Cerebellar nuclear complex (tissue), 1 donor: Measurements from ENCODE around the gene ANGEL2.
A peak's percentile ranks its signal among the peaks of the same experiment; 100 is the strongest.
"Not testable (repeated sequence)": the region's sequence is repeated elsewhere in the genome, so short reads cannot be mapped to it uniquely, and the experiment has no call there.

Experiments used
- DNase-seq, 2 experiments: peaks; one replicate each; lab custom pipeline; 2025; lab: John Stamatoyannopoulos, UW

Gene ANGEL2, protein sequence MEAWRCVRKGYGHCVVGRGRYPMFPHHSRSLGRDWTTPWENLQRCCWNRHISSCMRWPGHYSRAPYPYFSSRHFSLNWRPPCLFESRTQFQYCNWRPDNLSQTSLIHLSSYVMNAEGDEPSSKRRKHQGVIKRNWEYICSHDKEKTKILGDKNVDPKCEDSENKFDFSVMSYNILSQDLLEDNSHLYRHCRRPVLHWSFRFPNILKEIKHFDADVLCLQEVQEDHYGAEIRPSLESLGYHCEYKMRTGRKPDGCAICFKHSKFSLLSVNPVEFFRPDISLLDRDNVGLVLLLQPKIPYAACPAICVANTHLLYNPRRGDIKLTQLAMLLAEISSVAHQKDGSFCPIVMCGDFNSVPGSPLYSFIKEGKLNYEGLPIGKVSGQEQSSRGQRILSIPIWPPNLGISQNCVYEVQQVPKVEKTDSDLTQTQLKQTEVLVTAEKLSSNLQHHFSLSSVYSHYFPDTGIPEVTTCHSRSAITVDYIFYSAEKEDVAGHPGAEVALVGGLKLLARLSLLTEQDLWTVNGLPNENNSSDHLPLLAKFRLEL

DNA sequence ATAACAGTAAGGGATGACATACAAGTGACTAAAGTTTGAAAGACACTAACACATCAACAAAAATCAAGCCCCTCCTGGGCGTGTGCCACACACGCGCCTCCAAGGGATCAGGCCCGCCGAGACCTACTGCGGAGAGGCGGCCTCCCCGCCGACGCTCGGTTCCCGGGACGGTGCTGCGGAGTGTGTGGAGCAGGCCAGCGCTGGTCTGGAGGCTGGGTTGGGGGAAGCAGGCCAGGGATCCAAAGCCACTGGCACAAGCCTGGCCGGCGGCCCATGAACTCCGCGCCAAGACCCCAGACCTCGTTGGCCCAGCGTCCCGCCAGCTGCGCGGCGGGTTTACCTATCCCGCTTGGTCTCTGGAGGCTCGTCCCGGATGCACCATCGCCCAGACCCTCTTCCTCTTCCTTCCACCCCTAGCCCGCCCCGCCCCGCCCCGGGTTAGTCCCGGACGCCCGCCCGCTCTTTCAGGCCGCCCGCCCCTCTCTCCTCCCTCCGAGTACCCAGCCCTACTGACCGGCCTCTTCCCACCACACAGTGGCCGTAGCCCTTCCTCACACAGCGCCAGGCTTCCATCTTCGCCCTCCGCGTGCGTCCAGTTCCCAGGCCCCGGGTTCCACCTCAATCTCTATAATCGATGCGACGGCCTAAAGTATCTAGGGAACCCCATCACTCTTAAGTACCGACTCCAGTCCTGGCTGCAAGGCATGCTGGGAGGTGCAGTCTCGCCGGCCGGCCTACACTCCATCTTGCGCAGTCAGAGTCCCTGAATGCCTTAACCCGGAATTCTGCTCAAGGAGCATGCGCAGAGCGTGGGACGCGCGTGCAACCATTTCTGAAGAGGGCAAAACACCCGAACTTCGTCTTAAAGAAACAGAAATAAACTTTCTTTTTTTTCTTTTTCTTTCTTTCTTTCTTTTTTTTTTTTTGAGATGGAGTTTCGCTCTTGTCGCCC is at the start of gene ANGEL2:
TSS of gene ANGEL2 (minus strand) at position 769 of the 952 bp plus-strand sequence. CDS start at position 573, 196 bp downstream.
- peak; percentile 61 to 88 for DNase-seq

DNA sequence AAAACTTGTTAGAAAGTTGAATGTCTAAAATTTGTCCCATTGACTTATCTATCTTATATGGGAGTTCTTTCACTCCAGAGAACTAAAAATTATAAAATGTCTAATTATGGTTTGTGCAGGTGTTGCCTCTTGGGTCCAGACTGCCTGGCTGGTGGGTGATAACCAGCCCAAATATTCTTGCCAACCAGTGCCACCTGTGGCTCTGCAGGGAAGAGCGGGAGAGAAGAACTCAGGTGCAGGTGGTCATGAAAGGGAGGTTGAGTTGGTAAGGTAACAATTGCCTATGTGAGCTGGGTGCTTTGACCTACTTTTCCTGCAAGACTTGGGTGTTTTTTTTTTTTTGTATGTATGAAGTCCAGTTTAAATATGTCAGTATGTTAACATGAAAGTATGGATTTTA is 45.6 kb upstream of the ANGEL2 start:
- DNase-seq: no peak

DNA sequence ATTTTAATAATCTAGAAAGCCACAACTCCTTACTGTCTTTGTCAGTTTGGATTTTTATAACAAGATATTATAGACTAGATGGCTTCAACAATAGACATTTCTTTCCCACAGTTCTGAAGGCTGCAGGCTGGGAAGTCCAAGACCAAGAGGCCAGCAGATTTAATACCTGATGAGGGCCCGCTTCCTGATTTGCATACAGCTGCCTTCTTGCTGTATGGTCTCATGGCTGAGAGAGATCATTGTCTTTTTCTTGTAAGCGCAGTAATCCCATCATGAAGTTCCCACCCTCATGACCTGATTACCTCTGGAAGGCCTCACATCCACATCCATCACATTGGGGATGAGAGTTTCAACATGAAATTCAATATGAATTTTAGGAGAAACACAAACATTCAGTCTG is 45.2 kb upstream of the ANGEL2 start:
- DNase-seq: no peak

DNA sequence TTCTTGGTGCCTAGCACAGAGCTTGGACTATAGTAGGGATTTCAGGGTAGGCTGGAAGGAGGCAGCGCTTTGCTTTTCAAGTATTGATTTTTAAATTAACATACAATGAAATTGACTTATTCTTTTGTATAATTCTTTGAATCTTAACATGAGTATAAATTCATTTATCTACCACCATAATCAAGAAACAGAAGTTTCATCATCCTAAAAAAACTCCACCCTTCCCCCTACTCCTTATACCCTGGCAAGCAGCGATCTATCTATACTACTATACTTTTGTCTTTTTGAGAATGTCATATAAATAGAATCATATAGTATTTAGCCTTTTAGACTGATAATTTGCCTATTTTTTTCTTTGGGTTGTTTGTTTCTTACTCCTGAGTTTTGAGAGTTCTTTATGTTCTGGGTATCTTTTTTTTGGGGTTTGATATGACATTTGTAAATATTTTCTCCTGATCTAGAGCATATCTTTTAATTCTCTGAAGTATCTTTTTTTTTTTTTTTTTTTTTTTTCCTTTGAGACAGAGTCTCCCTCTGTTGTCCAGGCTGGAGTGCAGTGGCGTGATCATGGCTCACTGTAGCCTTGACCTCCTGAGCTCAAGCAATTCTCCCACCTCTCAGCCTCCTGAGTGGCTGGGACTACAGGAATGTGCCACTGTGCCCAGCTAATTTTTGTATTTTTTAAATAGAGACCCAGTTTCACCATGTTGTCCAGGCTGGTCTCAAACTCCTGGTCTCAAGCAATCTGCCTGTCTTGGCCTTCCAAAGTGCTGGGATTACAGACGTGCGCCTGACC is 41.8 kb upstream of the ANGEL2 start:
- DNase-seq: no peak

DNA sequence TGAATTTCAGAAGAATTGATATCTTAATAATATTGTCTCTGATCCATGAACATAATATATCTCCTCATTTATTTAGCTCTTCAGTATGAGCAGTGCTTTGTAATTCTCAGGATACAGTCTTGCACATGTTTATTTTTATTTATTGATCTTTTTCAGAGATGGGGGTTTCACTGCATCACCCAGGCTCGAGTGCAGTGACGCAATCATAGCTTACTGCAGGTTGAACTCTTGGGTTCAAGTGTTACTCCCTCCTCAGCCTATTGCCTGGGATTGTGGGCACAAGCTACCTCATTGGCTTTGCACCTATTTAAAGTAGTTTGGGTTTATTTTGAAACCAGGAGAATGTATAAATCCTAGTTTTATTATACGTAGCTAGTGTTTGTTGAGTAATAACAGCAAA is 40.1 kb upstream of the ANGEL2 start:
- no peak for DNase-seq

DNA sequence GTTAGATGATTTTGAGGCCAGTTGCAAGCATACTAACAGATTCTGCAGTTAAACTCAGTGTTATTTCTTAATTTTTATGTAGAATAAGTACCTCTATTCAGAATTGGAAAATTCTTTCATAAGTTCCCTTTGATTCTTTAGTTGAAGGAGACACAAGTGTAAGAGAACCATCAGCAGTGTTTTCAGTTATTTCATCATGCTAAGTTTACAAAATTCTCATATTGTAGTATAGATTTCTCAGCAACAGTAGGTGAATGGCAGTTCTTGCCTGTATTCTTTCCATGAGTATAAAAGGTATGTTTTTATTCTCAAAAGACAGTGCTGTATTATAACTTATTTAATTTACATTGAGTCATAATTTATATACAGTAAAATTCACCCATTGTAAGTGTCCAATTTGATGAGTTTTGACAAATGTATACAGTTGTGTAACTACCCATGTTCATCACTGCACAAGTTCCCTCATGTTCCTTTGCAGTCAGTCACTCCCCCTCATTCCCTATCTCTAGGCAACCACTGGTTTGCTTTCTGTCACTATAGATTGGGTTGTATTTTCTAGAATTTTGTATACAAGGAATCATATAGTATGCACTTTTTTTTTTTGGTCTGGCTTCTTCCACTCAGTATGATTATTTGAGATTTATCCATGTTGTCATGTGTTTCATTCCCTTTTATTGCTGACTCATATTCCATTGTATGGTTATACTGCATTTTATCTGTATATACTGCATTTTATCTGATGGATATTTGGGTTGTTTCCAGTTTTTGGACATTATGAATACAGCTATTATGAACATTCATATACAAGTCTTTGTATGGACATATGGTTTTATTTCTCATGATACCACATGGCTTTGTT is 39.3 kb upstream of the ANGEL2 start:
- no peak for DNase-seq

DNA sequence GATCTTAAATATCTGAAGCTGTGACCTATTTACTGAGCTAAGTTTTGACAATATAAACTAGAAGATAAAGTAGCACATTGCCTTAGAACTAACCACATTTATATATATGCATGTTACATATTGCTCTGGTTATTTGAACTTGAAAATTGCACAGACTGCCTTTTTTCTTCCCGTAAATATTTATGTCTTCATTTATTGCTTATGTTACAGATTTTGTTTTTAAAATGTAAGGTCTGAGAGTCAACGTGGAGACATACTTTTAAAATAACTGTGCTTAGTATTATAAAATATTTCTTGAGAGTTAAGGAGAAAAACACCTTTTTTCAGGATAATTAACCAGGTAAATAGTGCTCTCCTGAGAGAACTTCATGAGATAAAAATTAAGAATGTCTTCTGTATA is 38.5 kb upstream of the ANGEL2 start:
- no peak for DNase-seq

DNA sequence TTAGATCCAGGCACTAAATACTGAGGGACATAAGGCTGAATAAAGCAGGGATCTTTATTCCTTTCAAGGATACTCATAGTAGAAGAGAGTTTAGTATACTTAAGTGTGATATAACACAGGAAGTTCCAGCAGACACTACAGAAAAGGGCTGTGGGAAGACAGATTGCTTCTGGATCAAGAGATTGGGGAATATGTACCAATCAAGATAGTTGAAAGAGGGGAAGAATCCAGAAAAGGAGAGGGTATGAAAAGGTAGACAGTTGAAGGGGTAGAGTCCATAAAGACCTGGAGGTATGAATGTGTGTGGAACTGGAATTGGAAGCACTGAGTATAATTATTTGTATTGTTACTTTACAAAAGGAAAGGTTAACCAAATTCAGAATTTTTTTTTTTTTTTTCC is 37.8 kb upstream of the ANGEL2 start:
- no peak for DNase-seq

DNA sequence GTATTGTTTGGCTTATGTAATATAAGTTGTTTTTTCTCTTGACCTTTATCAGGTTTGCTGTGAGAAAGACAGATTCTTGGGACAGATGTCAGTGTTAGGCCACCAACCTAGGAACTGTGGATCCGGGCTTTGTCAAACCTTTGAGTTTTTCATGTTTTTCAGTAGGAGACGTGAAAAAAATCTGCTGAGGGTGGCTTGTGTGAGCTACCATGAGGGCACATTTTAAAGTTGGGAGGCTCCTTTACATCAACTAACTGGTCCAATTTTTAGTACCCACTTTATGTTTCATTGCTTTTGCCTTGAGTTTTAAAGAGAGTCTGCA is 36.2 kb upstream of the ANGEL2 start:
- no peak for DNase-seq

DNA sequence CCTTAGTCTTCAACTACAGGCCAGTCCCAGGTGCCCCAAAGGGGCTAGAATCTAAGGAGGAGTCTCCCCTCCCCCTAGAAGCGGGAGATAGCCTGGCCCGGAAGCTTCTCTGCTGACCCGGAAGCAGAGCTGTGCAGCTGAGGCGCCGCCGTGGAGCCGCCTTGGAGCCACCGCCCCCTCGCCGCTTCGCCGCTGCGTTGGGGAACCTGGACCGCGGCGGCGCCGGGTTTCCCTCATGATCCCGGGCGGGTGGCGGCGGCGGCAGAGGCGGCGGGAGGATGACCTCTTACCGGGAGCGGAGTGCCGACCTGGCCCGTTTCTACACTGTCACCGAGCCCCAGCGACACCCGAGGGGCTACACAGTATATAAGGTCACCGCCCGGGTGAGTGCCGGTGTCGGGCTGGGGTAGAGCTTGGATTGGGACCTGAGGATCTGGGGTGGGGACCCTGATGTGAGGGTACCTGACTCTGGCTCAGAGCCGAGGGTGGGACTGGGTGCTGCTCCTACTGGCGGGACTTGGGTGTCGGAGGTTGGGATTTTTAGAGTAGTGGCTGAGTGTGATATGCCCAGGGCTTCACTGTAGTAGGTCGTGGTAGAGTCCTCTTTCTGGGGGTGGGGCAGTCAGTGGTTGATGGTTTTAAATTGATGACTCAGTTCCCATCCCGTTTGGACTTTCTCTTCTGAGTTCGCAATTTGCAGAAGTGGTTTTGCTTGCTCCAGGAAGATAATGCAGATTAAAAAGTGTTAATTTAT is 35.6 kb upstream of the ANGEL2 start, which contains the start of gene RPS6KC1:
TSS of gene RPS6KC1 (plus strand) at position 115 of the 754 bp plus-strand sequence. CDS start at position 279, 164 bp downstream.
- peak; percentile 30 to 49 for DNase-seq

DNA sequence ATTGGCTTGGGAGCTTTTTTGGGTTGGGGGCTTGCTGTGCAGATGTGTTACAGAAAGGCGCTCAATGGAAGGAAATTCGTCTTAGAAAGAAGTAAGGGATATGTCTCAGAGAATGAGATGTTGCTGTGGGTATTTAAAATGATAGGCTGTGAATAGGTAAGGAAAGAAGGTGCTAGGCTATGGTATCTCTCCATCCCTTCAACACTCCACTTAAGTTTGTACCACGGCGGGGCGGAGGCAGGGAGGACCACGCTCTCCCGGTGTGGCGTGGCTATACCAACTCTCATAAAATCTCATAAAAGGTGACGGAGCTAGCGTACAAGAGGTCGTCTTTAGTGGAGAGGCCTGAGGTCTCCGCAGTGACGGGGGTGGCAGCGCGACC is 35.1 kb upstream of the ANGEL2 start:
- DNase-seq: no peak

DNA sequence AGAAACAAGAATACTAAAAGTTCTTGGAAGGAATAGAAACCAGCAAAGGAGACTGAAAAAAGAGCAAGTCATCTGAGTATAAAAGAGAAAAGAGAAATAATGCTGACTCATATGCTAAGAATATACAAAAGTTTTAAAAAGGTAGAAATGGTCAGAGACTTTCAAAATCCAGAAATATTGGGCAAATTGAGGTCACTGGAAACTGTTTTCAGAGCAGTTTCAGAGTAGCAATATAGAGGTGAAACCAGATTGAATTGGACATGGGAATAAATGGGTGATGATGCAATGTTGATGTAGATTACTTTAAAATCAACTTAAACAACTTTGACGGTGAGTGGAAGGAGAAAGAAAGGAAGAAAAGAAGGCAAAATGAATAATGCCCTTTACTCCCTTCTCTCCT is 33.6 kb upstream of the ANGEL2 start:
- DNase-seq: no peak

DNA sequence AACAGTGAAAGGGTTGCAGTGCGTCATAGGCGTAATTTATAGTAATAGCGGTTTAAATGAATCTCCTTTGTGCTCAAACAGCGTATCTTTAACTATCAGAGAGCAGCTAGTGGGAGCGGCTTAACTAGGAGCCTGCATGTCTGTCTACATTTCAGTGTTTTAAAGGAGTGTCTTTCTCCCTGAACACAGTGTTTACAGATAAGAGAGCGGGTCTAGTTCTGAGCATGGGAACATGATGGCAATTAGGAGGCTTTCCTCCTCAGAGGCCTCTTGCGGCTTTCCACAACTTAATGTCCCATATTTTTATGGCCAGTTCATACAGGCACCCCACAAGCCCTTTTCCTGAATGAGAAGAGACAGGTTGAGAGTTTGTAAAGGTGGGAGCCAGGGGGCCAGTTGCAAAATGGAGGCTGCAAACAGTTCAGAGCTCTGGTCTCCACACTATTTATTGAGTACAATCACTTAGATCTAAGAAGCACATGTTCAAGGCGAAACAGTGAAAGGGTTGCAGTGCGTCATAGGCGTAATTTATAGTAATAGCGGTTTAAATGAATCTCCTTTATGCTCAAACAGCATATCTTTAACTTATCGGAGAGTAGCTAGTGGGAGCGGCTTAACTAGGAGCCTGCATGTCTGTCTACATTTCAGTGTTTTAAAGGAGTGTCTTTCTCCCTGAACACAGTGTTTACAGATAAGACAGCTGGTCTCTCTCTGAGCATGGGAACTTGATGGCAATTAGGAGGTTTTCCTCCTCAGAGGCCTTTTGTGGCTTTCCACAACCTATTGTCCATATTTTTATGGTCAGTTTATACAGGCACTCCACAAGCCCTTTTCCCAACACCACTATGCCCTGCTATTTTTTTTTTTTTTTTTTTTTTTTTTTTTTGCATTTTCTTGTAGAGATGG is 29.9 kb upstream of the ANGEL2 start:
- not testable (repeated sequence) for DNase-seq

DNA sequence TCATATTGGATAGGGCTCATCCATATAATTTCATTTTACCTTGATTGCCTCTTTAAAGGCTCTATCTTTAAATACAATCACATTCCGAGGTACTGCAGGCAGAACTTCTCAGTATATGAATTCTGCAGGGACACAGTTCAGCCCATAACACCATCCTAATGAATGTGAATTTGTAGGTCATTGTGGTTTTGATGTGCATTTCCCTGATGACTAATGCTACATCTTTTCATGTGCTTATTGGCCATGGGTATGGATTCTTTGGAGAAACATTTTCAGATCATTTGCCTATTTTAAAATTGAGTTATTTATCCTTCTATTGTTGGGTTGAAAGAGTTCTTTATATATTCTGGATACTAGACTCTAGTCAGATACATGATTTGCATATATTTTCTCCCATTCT is 25.8 kb upstream of the ANGEL2 start:
- no peak for DNase-seq

DNA sequence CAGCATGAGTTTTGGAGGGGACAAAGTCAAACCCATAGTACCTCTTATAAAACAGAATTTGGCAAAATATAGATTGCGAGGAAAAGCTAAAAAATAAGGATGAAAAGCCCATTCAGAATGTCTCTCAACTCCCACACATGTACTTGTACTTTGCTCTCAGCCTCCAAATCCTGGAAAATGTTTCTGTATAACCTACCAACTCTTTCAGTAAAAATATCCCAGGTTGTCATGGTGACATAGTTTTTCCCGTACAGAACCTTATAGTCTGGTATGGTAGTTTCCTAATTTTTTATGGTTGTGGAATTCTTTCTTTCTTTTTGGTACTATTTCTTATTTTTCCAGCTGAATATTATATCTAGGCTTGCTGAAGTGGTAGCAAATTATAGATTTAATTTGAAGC is 19.9 kb upstream of the ANGEL2 start:
- no peak for DNase-seq

DNA sequence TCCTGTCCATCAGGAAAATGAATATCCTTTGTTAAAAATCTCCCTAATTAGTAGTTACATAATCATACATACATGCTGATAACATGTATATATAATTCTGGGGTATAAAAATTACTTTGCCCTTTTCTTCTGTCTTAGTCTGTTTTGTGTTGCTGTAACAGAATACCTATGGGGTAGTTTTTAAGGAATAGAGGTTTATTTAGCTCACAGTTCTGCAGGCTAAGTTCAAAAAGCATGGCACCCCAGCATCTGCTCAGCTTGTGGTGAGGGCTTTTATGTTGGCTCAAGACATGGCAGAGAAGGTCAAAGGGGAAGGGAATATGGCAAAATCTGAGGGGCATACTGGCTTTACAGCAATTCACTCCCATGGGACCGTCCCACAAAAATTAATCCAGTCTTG is 19.0 kb upstream of the ANGEL2 start:
- DNase-seq: no peak

DNA sequence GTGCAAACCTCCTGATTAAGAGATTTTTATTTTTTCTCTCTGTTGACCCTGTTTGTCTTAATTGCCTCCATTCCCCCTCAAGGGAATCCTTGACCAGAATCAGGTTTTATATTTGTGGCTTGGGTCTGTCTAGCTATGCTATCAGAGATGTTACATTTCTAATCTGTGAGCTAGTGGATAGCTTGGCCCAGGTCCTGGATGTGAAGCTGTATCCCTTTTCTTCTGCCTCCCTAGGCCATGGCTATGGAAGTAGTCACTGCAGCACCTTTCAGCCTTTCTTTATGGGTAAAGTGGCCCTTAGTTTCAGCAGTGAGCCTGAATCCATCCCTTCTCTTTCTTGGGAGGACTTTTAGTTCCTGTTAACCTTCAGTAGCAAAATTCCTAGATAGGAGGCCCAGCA is 17.0 kb upstream of the ANGEL2 start:
- no peak for DNase-seq

DNA sequence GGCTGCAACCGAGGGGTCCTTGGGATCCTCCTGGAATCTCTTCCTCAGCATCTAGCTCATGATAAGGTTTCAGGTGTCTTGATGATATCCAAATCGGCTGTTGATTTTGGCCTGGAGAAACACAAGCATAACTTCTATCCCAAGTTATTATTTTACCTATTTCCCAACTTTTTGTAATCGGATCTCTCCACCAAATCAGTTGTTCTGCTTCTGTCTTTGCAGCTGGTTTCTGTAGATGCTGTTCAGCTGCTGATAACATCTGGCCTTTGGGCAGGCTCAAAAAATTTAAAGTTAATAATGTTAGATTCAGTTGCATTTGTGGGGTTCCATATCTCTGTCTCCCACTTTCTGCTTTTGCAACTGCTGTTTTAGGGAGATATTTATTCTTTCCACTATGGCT is 11.4 kb upstream of the ANGEL2 start:
- not testable (repeated sequence) for DNase-seq

DNA sequence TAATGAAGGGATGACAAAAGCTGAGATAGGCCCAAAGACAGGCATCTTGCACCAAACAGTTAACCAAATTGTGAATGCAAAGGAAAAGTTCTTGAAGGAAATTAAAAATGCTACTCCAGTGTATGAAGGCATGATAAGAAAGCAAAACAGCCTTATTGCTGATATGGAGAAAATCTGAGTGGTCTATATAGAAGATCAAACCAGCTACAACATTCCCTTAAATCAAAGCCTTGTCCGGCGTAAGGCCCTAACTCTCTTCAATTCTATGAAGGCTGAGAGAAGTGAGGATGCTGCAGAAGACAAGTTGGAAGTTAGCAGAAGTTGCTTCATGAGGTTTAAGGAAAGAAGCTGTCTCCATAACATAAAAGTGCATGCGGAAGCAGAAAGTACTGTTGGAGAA is 4.3 kb upstream of the ANGEL2 start:
- DNase-seq: no peak
